H9 (cell line): Measurements from ENCODE around the gene TRIM68. TPM values are rescaled to one million over a fixed set of nuclear protein-coding genes. Genes with fewer than 3 reads are reported as not detected.

Experiments
- DNase-seq: peaks from one replicate; pipeline ENCODE4 v3.0.0-alpha.2; 2017
- H2AFZ ChIP-seq: one replicate; pipeline ENCODE4 v1.6.1; 2013; ENCODE audit warnings: mild to moderate bottlenecking, low read length, control low read depth, moderate library complexity
- H2AK5ac ChIP-seq: 2 replicates; pipeline ENCODE4 v1.6.1; 2013; ENCODE audit warnings: low read length, control low read depth, mixed read lengths; ENCODE audit not compliant: insufficient read length
- H2BK120ac ChIP-seq: one replicate; pipeline ENCODE4 v1.6.1; 2013; ENCODE audit warnings: low read depth, mild to moderate bottlenecking, low read length, control low read depth, inconsistent platforms; ENCODE audit not compliant: poor library complexity, severe bottlenecking
- H2BK12ac ChIP-seq: 2 replicates; pipeline ENCODE4 v1.6.1; 2013; ENCODE audit warnings: low read length, control low read depth, mixed read lengths, low read depth; ENCODE audit not compliant: insufficient read length
- H2BK15ac ChIP-seq: 2 replicates; pipeline ENCODE4 v1.6.1; 2013; ENCODE audit warnings: low read depth, low read length, control low read depth
- H2BK20ac ChIP-seq: one replicate; pipeline ENCODE4 v1.6.1; 2013; ENCODE audit warnings: low read depth, mild to moderate bottlenecking, low read length, control low read depth, inconsistent platforms; ENCODE audit not compliant: poor library complexity, severe bottlenecking
- H2BK5ac ChIP-seq: 2 replicates; pipeline ENCODE4 v1.6.1; 2013; ENCODE audit warnings: low read length, control low read depth, mixed read lengths; ENCODE audit not compliant: insufficient read length
- H3K14ac ChIP-seq: 2 replicates; pipeline ENCODE4 v1.6.1; 2013; ENCODE audit warnings: low read length, control low read depth; ENCODE audit not compliant: insufficient read depth
- H3K18ac ChIP-seq: 2 replicates; pipeline ENCODE4 v1.6.1; 2013; ENCODE audit warnings: low read depth, mild to moderate bottlenecking, mixed read lengths, low read length, control low read depth; ENCODE audit not compliant: insufficient read length
- H3K23ac ChIP-seq: 2 replicates; pipeline ENCODE4 v1.6.1; 2013; ENCODE audit warnings: low read length, control low read depth, mixed read lengths, low read depth; ENCODE audit not compliant: insufficient read length
- H3K23me2 ChIP-seq: 2 replicates; pipeline ENCODE4 v1.6.1; 2013; ENCODE audit warnings: low read depth, mild to moderate bottlenecking, mixed read lengths, low read length, control low read depth; ENCODE audit not compliant: insufficient read length, poor library complexity, severe bottlenecking
- H3K27ac ChIP-seq: 2 replicates; pipeline ENCODE4 v1.5.1; 2013; ENCODE audit warnings: low read length, control low read depth, mixed read lengths, low read depth; ENCODE audit not compliant: insufficient read length
- H3K27me3 ChIP-seq: 2 replicates; pipeline ENCODE4 v1.6.1; 2013; ENCODE audit warnings: low read length, control low read depth, inconsistent platforms; ENCODE audit not compliant: insufficient read depth
- H3K4ac ChIP-seq: 2 replicates; pipeline ENCODE4 v1.6.1; 2013; ENCODE audit warnings: low read depth, mild to moderate bottlenecking, control low read depth, inconsistent platforms, low read length, moderate library complexity
- H3K4me1 ChIP-seq: 2 replicates; pipeline ENCODE4 v1.6.1; 2013; ENCODE audit warnings: low read length, control low read depth, inconsistent platforms; ENCODE audit not compliant: insufficient read depth
- H3K4me2 ChIP-seq: 2 replicates; pipeline ENCODE4 v1.6.1; 2013; ENCODE audit warnings: low read length, control low read depth, mixed read lengths; ENCODE audit not compliant: insufficient read length, insufficient read depth
- H3K56ac ChIP-seq: 2 replicates; pipeline ENCODE4 v1.6.1; 2013; ENCODE audit warnings: low read depth, mild to moderate bottlenecking, mixed read lengths, low read length, control low read depth; ENCODE audit not compliant: insufficient read length
- H3K79me1 ChIP-seq: 2 replicates; pipeline ENCODE4 v1.6.1; 2013; ENCODE audit warnings: low read depth, mild to moderate bottlenecking, moderate library complexity, low read length, control low read depth, inconsistent platforms; ENCODE audit not compliant: insufficient read depth, poor library complexity, severe bottlenecking
- H3K79me2 ChIP-seq: 2 replicates; pipeline ENCODE4 v1.6.1; 2013; ENCODE audit warnings: low read length, control low read depth, inconsistent platforms; ENCODE audit not compliant: insufficient read depth
- H3K9ac ChIP-seq: 2 replicates; pipeline ENCODE4 v1.6.1; 2013; ENCODE audit warnings: low read length, control low read depth, mixed read lengths; ENCODE audit not compliant: insufficient read length; ENCODE audit errors: extremely low read depth
- H3K9me3 ChIP-seq: one replicate; pipeline ENCODE4 v1.6.1; 2013; ENCODE audit warnings: low read depth, low read length, inconsistent platforms; ENCODE audit not compliant: control insufficient read depth
- H3T11ph ChIP-seq: one replicate; pipeline ENCODE4 v1.6.1; 2013; ENCODE audit warnings: mild to moderate bottlenecking, low read length, control low read depth, inconsistent platforms
- H4K20me1 ChIP-seq: one replicate; pipeline ENCODE4 v1.6.1; 2013; ENCODE audit not compliant: control insufficient read depth, insufficient read length, insufficient read depth
- H4K5ac ChIP-seq: 2 replicates; pipeline ENCODE4 v1.6.1; 2013; ENCODE audit warnings: low read depth, mild to moderate bottlenecking, mixed read lengths, low read length, control low read depth; ENCODE audit not compliant: insufficient read length
- H4K8ac ChIP-seq: replicated peaks from 2 replicates; pipeline ENCODE4 v1.6.1; 2013; ENCODE audit warnings: low read length, control low read depth, mixed read lengths, low read depth; ENCODE audit not compliant: insufficient read length
- H4K91ac ChIP-seq: 2 replicates; pipeline ENCODE4 v1.6.1; 2013; ENCODE audit warnings: low read depth, mild to moderate bottlenecking, moderate library complexity, mixed read lengths, low read length, control low read depth; ENCODE audit not compliant: insufficient read length
- H3K27ac Mint-ChIP-seq, 3 experiments: 2 replicates in 2 of 3; 3 replicates in 1 of 3; pipeline ENCODE4 v1.8.0; 2020 to 2021; ENCODE audit warnings: mixed read lengths in 3 of 3, mild to moderate bottlenecking in 1 of 3, moderate library complexity in 1 of 3
- H3K27me3 Mint-ChIP-seq: 2 replicates; pipeline ENCODE4 v1.8.0; 2021; ENCODE audit warnings: low read depth, mild to moderate bottlenecking, moderate library complexity, mixed read lengths
- H3K36me3 Mint-ChIP-seq, 3 experiments: 2 replicates in 2 of 3; 3 replicates in 1 of 3; pipeline ENCODE4 v1.8.0; 2020 to 2021; ENCODE audit warnings: low read depth in 3 of 3, mixed read lengths in 3 of 3; ENCODE audit not compliant: insufficient read depth in 1 of 3
- H3K4me1 Mint-ChIP-seq, 2 experiments: 2 replicates each; pipeline ENCODE4 v1.8.0; 2020; ENCODE audit warnings: mixed read lengths in 2 of 2
- H3K4me3 Mint-ChIP-seq, 2 experiments: 2 replicates in 1 of 2; 3 replicates in 1 of 2; pipeline ENCODE4 v1.8.0; 2020 to 2021; ENCODE audit warnings: mild to moderate bottlenecking in 2 of 2, mixed read lengths in 2 of 2, moderate library complexity in 1 of 2
- H3K9me3 Mint-ChIP-seq, 2 experiments: 2 replicates in 1 of 2; 3 replicates in 1 of 2; pipeline ENCODE4 v1.8.0; 2020; ENCODE audit warnings: mild to moderate bottlenecking in 2 of 2, mixed read lengths in 2 of 2, moderate library complexity in 1 of 2
- CTCF ChIP-seq: fragments of 200-600 bp; sonication (generic); conservative IDR thresholded peaks from 3 replicates; pipeline ENCODE4 v1.8.0; 2021; ENCODE audit warnings: antibody characterized with exemption, mild to moderate bottlenecking
- WGBS: extraction: QIAGEN DNeasy Blood & Tissue Kit; methylation state at CpG from one replicate; pipeline ENCODE4 v1.1.7; 2013; ENCODE audit warnings: missing lambda C conversion rate, low lambda C conversion rate, mixed read lengths; ENCODE audit not compliant: insufficient read length; ENCODE audit errors: extremely low coverage; 5-methylcytosine and 5-hydroxymethylcytosine counted together
- total RNA-seq: library from RNA; stranded (reverse); gene quantifications from 2 replicates; pipeline ENCODE4 v1.2.1, GENCODE V29; 2021

Gene TRIM68
- total RNA-seq, 1 experiment from 2014 or later = 9.9 TPM

GRCh38 chr11:4569075-4569474 is 39.0 kb downstream of the TRIM68 start:
- Histone ChIP-seq H2AFZ (no peak overlapping the region), H3K4ac (no peak overlapping the region), H2BK5ac (no peak overlapping the region), H3K23ac (no peak overlapping the region), H3K9ac (no peak overlapping the region), H3K79me2 (no peaks in the 10 kb centered on the region), H3K4me1 (peaks cover 9% of the 10 kb centered on the region; the same call in 1 of the 2 replicates), H3K18ac (no peak overlapping the region), H2BK12ac (no peak overlapping the region), H2BK15ac (no peak overlapping the region), H3K56ac (no peak overlapping the region), H4K5ac (no peak overlapping the region), H3K79me1 (no peaks in the 10 kb centered on the region), H3K27ac (no peak overlapping the region), H4K20me1 (no peaks in the 10 kb centered on the region), H3K4me2 (no peak overlapping the region), H3K23me2 (no peaks in the 10 kb centered on the region), H3T11ph (no peak overlapping the region), H2BK20ac (no peak overlapping the region), H3K9me3 (no peaks in the 10 kb centered on the region), H3K14ac (no peak overlapping the region), H3K27me3 (no peaks in the 10 kb centered on the region), H4K91ac (no peak overlapping the region), H4K8ac (no peak overlapping the region), H2AK5ac (no peak overlapping the region), H2BK120ac (no peak overlapping the region)
- WGBS = no CpG with 5 or more reads among the region's 18 CpGs
- Mint-ChIP-seq H3K27me3 (peaks cover 1% of the 10 kb centered on the region), H3K36me3 (peaks cover 0 to 11% (median 8%) of the 10 kb centered on the region in 3 experiments; a peak in 3 of 7 replicates), H3K27ac (no peak overlapping the region), H3K4me3 (no peak overlapping the region), H3K4me1 (peaks cover 17 to 26% of the 10 kb centered on the region in 2 experiments), H3K9me3 (peaks cover 9 to 12% of the 10 kb centered on the region in 2 experiments)
- DNase-seq = no peak
- no peak for TF ChIP-seq CTCF
